Muscle of leg (tissue), 11 donors: ENCODE data around the gene CGB8. TPM values are rescaled to one million over a fixed set of nuclear protein-coding genes. Genes with fewer than 3 reads are reported as not detected.
"Not testable (repeated sequence)": the region's sequence is repeated elsewhere in the genome, so short reads cannot be mapped to it uniquely, and the experiment has no call there.

Experiments
- DNase-seq: peaks from one replicate; pipeline ENCODE4 v3.0.0; 2013
- H3K27ac ChIP-seq: one replicate; pipeline ENCODE4 v1.5.1; 2013; ENCODE audit warnings: mild to moderate bottlenecking, low read length, control low read depth
- H3K27me3 ChIP-seq: one replicate; pipeline ENCODE4 v1.6.1; 2013; ENCODE audit warnings: low read length; ENCODE audit not compliant: control insufficient read depth, insufficient read depth
- H3K36me3 ChIP-seq: one replicate; pipeline ENCODE4 v1.6.1; 2013; ENCODE audit warnings: low read length; ENCODE audit not compliant: control insufficient read depth, insufficient read depth
- H3K4me1 ChIP-seq: one replicate; pipeline ENCODE4 v1.6.1; 2013; ENCODE audit warnings: low read length; ENCODE audit not compliant: control insufficient read depth, insufficient read depth
- H3K4me3 ChIP-seq: one replicate; pipeline ENCODE4 v1.5.1; 2013; ENCODE audit warnings: low read length, control low read depth
- H3K9me3 ChIP-seq: replicated peaks from 2 replicates; pipeline ENCODE4 v1.6.1; 2013; ENCODE audit warnings: low read depth, low read length; ENCODE audit not compliant: control insufficient read depth
- whole genome bisulfite sequencing: methylation state at CpG from one replicate; pipeline ENCODE4 v1.1.5; 2013; ENCODE audit warnings: missing lambda C conversion rate; ENCODE audit not compliant: insufficient coverage; 5-methylcytosine and 5-hydroxymethylcytosine counted together
- polyA plus RNA-seq, 8 donors: library from polyadenylated mRNA; unstranded; fragments of 120-200 nt; gene quantifications; one replicate each; pipeline versions ENCODE4 v1.2.1 to v1.2.3, GENCODE V29; 2013; ENCODE audit warnings: inconsistent platforms in 1 of 8, low replicate concordance in 1 of 8; ENCODE audit not compliant: insufficient read length in 8 of 8, insufficient read depth in 1 of 8
- total RNA-seq: library from RNA; stranded (reverse); fragments of 120-200 nt; gene quantifications from one replicate; pipeline ENCODE4 v1.2.4, GENCODE V29; 2013

Gene CGB8
- total and polyA plus RNA-seq, 9 donors = 0.20 to 0.58 (median 0.27) TPM; not detected in 4

- peak; percentile 32 for DNase-seq
- no peaks in the 10 kb centered on the region for H3K9me3 ChIP-seq
- peaks cover 19% of the 10 kb centered on the region for H3K36me3 ChIP-seq
- H3K4me1 ChIP-seq = peaks cover 21% of the 10 kb centered on the region
- WGBS = 10% methylated on average over 36 of the region's 41 CpGs
- no peak overlapping the region for H3K27ac ChIP-seq
- H3K4me3 ChIP-seq = no peak overlapping the region
- H3K27me3 ChIP-seq = peaks cover 47% of the 10 kb centered on the region
Measured at GRCh38 chr19:49019242-49019932, 29.5 kb downstream of the CGB8 start.

DNA sequence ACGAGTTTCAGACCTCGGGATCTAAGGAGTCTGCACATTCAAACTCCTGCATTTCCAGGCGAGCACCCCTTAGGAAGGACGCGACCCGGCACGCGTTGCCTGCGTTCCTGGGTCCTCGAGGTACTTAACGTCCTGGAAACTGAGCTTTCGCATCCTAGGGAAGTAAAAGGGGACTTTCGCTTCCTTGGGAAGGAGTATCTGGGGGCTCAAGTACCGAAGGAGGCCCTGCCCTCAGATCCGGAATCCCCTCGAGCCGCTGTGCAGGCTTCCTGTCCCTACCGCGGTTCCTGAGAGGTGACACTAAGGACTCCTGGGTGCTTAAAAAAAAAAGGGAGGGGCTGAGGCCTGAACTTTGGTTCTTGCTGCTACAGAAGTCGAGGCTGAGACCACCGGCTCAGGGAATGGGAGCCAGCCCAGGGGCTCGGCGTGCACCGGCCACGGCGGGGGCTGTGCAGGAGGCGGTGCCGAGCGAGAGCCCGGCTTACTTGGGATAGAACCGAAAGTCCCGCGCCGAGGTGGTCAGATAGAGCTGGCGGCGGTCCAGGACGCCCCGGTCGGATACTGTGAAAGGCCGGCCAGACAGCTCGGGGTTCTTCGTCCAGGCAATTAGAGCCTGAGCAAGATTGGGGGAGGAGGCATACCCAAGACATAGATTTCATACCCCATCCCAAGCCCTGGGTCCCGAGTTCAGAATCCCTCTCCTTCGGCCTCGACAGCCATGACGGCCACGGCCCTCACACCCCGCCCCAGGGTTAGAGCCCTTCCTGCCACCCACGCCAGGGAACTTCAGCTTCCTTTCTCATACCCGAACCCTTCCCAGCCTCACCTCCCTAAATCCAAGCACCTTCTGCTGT is 30.3 kb downstream of the CGB8 start:
- DNase-seq = not testable (repeated sequence)

DNA sequence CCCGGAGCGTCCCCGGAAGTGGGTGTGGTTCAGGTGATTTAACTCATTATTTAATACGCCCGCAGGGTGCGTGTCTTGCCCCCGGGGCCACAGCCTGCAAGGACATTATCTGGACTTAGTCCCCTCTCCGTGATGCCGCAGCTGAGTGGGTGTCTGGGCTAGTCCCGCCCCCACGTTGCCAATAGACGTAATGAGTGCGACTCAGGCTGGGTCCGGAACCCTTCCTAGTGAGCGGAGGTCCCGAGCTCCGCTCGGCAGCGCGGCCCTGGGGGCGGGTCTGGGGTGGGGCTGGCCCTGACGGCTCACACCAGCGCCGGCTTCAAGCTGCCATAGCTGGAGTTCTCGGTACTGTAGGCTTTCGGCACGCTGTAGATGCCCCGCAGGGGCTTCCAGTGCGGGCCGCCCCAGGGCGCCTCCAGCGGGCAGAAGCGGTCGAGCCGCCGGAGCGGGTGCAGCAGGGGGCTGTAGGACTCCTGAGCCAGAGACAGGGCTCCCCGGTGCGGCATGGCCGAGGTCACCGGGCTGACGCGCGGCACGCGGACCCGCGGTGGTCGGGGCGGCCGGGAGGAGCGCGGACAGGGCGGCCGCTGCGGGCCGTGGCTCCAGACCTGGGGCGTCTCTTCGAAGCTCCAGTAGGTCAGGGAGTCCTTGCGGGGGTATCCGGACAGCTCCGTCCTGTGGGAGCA is 31.1 kb downstream of the CGB8 start:
- peaks cover 21% of the 10 kb centered on the region for H3K4me1 ChIP-seq
- DNase-seq = peak; percentile 49
- peaks cover 25% of the 10 kb centered on the region for H3K36me3 ChIP-seq
- H3K9me3 ChIP-seq = no peaks in the 10 kb centered on the region
- WGBS = 1% methylated on average over 56 of the region's 62 CpGs
- peaks cover 47% of the 10 kb centered on the region for H3K27me3 ChIP-seq
- peak overlapping the region; percentile 40 for H3K4me3 ChIP-seq
- H3K27ac ChIP-seq = no peak overlapping the region

More for the DNA sequence above, 30.3 kb downstream of the CGB8 start:
- 12% methylated on average over 43 of the region's 50 CpGs for WGBS
- not testable (repeated sequence) for H3K9me3 ChIP-seq, H3K27ac ChIP-seq
- H3K4me3 ChIP-seq = peak overlapping the region; percentile 33
- H3K4me1 ChIP-seq = peaks cover 21% of the 10 kb centered on the region
- H3K27me3 ChIP-seq = peaks cover 47% of the 10 kb centered on the region
- H3K36me3 ChIP-seq = peaks cover 25% of the 10 kb centered on the region

DNA sequence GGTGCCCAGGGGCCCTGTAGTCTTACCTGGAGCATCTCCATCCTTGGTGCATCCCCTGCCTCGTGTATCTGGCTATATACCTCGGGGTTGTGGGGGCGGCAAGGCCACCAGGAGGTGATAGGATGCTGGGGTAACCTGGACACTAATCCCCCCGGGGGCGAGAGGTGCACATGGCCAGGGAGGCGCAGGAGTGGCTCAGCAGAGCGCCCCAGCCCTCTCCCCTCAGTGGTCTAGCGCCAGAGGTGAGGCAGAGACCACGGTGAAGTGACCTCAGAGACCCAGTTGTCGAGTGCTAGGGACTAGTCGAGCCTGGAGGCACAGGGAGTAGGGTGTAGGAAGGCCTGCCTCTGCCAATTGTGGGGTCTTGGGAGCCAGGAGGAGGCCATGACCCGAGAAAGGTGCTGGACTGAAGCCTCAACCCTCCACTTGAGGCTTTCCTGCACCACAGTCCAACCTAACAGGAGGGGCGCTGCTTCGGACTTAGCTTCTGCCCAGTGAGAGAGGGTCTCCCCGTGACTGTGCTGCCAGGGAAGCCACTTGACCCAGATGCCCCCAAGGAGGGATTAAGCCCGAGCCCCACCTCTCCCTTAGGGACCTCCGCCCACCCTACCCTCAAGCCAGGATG is 31.8 kb downstream of the CGB8 start, which contains the start of gene LHB:
TSS of gene LHB (minus strand) at position 51 of the 625 bp plus-strand sequence. CDS start at position 41, 10 bp downstream.
- H3K27ac ChIP-seq = no peak within 1 kb of the TSS
- H3K36me3 ChIP-seq = peaks cover 31% of the 10 kb centered on the region
- H3K4me3 ChIP-seq = peak within 1 kb of the TSS; percentile 40
- DNase-seq = no peak
- H3K9me3 ChIP-seq = no peaks in the 10 kb centered on the region
- H3K27me3 ChIP-seq = peaks cover 47% of the 10 kb centered on the region
- H3K4me1 ChIP-seq = peaks cover 21% of the 10 kb centered on the region
- WGBS = 69% methylated on average over 11 of the region's 17 CpGs

DNA sequence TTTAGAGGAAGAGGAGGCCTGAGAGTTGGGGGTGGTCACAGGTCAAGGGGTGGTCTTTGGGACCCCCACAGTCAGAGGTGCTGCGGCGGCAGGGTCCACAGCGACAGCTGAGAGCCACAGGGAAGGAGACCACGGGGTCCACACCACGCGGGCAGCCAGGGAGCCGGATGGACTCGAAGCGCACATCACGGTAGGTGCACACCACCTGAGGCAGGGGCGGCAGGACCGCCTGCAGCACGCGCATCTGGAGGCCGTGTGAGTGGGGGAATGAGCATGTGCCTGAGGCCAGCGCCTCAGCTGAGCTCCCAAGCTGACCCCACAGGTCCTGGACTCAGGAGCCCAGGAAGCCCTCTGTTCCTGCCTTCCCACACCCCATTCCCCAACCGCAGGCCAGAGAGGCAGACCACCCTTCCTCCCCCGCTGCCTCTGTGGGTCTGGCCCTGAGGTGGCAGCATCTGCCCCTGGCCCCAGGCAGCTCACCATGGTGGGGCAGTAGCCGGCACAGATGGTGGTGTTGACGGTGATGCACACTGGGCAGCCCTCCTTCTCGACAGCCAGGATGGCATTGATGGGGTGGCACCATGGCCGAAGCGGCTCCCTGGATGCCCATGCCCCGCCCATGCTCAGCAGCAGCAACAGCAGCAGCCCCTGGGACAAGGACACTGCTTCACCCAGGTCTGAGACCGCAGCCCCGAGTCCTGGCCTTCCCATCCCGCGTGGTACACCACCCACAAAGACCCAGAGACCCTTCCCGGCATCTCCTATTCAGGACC is 32.7 kb downstream of the CGB8 start:
- H3K9me3 ChIP-seq = no peaks in the 10 kb centered on the region
- 89% methylated on average over 16 of the region's 29 CpGs for WGBS
- H3K4me3 ChIP-seq = no peak overlapping the region
- peaks cover 21% of the 10 kb centered on the region for H3K4me1 ChIP-seq
- no peak for DNase-seq
- H3K27ac ChIP-seq = no peak overlapping the region
- H3K36me3 ChIP-seq = peaks cover 40% of the 10 kb centered on the region
- peaks cover 42% of the 10 kb centered on the region for H3K27me3 ChIP-seq

DNA sequence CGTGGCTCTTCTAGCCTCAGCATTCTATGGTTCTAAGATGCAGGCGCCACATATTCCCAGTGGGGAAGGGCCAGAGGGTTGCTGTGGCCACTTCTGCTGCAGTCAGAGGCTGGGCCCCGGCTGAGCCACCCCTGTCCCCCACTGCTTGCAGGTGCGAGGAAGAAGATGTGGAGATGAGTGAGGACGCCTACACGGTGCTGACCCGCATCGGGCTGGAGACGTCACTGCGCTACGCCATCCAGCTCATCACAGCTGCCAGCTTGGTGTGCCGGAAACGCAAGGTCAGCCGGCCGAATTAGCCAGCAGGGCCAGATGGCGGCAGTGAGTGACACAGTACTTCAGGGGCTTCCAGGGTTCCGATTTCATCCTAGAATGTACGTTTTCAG is 34.0 kb downstream of the CGB8 start:
- no peaks in the 10 kb centered on the region for H3K9me3 ChIP-seq
- H3K27ac ChIP-seq = no peak overlapping the region
- H3K4me1 ChIP-seq = peaks cover 21% of the 10 kb centered on the region
- H3K27me3 ChIP-seq = peaks cover 28% of the 10 kb centered on the region
- no peak overlapping the region for H3K4me3 ChIP-seq
- H3K36me3 ChIP-seq = peaks cover 53% of the 10 kb centered on the region
- WGBS = 81% methylated on average over 15 of the region's 18 CpGs
- DNase-seq = no peak

DNA sequence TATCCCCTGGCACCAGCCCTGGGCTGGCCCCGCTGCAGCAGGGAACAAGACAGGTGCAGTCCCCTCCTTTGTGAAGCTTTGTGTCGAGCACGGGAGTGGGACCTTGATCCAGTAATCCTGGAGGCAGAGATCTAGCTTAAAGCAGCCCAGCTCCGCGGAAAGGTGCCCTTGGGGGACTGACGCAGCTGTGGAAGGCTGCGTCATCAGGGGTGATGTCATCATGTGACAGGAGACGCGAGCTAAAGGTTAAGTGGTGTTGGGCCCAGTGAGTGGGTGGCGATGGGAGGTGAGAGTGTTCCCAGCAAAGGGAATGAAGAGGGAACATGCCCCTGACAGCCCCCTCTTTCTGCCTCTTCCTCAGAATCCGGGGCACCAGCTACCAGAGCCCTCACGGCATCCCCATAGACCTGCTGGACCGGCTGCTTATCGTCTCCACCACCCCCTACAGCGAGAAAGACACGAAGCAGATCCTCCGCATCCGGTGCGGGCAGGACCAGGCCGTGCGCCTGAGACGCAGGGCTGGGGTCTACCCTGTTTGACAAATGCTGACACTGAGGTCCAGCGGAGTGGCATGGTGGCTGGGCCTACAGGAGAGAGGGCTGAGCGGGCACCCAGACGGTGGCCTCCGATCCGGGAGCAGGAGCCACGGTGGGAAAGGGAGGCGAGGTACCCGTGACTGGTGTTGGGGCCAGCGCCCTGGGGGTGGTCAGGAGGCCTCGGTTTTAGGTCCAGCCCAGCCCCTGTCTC is 34.6 kb downstream of the CGB8 start:
- H3K27me3 ChIP-seq = peaks cover 23% of the 10 kb centered on the region
- DNase-seq = no peak
- H3K9me3 ChIP-seq = no peaks in the 10 kb centered on the region
- 87% methylated on average over 25 of the region's 32 CpGs for WGBS
- H3K4me3 ChIP-seq = no peak overlapping the region
- peaks cover 59% of the 10 kb centered on the region for H3K36me3 ChIP-seq
- peaks cover 18% of the 10 kb centered on the region for H3K4me1 ChIP-seq
- no peak overlapping the region for H3K27ac ChIP-seq

DNA sequence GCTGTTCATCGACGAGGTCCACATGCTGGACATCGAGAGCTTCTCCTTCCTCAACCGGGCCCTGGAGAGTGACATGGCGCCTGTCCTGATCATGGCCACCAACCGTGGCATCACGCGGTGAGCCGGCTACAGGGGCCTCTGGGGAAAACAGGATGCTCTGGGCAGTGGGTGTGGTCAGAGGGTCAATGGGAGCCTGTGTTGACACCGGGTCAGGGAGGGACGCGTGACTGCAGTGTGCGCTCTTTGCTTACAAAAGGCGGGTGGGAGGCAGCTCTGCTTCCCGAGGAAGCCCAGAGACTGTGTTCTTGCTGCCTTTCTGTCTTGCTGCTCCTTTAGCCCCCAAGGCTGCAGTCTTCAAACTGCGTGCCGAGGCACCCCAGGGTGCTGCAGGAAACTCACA is 37.7 kb downstream of the CGB8 start:
- H3K4me3 ChIP-seq = no peak overlapping the region
- H3K27ac ChIP-seq = no peak overlapping the region
- no peak for DNase-seq
- no peaks in the 10 kb centered on the region for H3K4me1 ChIP-seq
- H3K9me3 ChIP-seq = no peaks in the 10 kb centered on the region
- no peaks in the 10 kb centered on the region for H3K27me3 ChIP-seq
- 94% methylated on average over 8 of the region's 17 CpGs for WGBS
- peaks cover 73% of the 10 kb centered on the region for H3K36me3 ChIP-seq

DNA sequence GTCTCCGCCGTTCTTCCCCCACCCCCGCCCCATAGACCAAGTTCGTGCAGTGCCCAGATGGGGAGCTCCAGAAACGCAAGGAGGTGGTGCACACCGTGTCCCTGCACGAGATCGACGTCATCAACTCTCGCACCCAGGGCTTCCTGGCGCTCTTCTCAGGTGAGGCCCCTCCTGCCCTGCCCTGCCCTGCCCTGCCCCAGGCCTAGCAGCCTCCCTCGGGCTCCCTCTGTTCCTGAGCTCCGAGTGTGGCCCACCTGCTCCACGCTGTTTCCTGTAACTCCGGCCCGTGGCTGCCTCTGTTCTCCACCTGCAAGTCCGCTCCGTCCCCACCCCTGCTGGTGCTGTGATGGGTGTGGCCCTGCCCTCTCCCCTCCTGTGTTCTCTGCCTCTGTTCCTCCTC is 38.5 kb downstream of the CGB8 start:
- H3K36me3 ChIP-seq = peaks cover 72% of the 10 kb centered on the region
- no peak overlapping the region for H3K4me3 ChIP-seq
- no peaks in the 10 kb centered on the region for H3K27me3 ChIP-seq
- no peaks in the 10 kb centered on the region for H3K4me1 ChIP-seq
- DNase-seq = no peak
- 87% methylated on average over 16 of the region's 18 CpGs for WGBS
- H3K9me3 ChIP-seq = no peaks in the 10 kb centered on the region
- no peak overlapping the region for H3K27ac ChIP-seq
